HEK293 (cell line): Measurements from ENCODE around the gene KCNJ5.

Experiments
- CTCF ChIA-PET: fragments of 350-600 bp; formaldehyde crosslinking; extraction: SDS; loops from one replicate; lab custom pipeline; 2021; ENCODE audit warnings: antibody characterized with exemption; lab: Yijun Ruan, JAX
- POLR2A ChIA-PET: fragments of 300-600 bp; formaldehyde crosslinking; extraction: SDS; loops from one replicate; lab custom pipeline; 2020; ENCODE audit warnings: antibody characterized with exemption, inconsistent platforms; lab: Yijun Ruan, JAX
- H3K27ac ChIP-seq: fragments of 200-500 bp; sonication (Bioruptor generic); 2 replicates; pipeline ENCODE4 v1.5.1; 2014; ENCODE audit warnings: low read depth, low read length, control low read depth, inconsistent platforms; ENCODE audit errors: extremely low read depth
- H3K36me3 ChIP-seq, 2 experiments: fragments of 200-500 bp in 1 of 2; sonication (Bioruptor generic) in 1 of 2; 1 replicate in 1 of 2; 2 replicates in 1 of 2; pipeline ENCODE4 v1.5.1; 2014 to 2017; ENCODE audit warnings: inconsistent platforms in 2 of 2, low read length in 2 of 2; ENCODE audit not compliant: control insufficient read depth in 2 of 2, insufficient read depth in 1 of 2
- H3K4me1 ChIP-seq: fragments of 200-500 bp; sonication (Bioruptor generic); 2 replicates; pipeline ENCODE4 v1.5.1; 2014; ENCODE audit warnings: mild to moderate bottlenecking, low read length, inconsistent platforms; ENCODE audit not compliant: control insufficient read depth, insufficient read depth
- H3K4me3 ChIP-seq: 2 replicates; pipeline ENCODE4 v1.5.1; 2011; ENCODE audit warnings: low read depth, mild to moderate bottlenecking, control low read depth, low read length, moderate library complexity
- H3K9me3 ChIP-seq: fragments of 200-500 bp; sonication (Bioruptor generic); 2 replicates; pipeline ENCODE4 v1.5.1; 2014; ENCODE audit warnings: low read depth, low read length, inconsistent platforms; ENCODE audit not compliant: control insufficient read depth, insufficient read depth
- HOXC10 ChIP-seq: sonication (generic); formaldehyde crosslinking; IDR thresholded peaks from 2 replicates; pipeline ENCODE4 v1.8.1; 2023; ENCODE audit warnings: mild to moderate bottlenecking, missing genetic modification reagents
- KLF7 ChIP-seq: fragments of 450-650 bp; formaldehyde crosslinking; IDR thresholded peaks from 2 replicates; pipeline ENCODE4 v1.5.1; 2016; ENCODE audit warnings: missing biosample characterization, missing genetic modification characterization, borderline replicate concordance
- OVOL3 ChIP-seq: fragments of 450-650 bp; formaldehyde crosslinking; IDR thresholded peaks from 2 replicates; pipeline ENCODE4 v1.5.1; 2016; ENCODE audit warnings: missing biosample characterization, missing genetic modification characterization
- PRDM1 ChIP-seq: fragments of 450-650 bp; formaldehyde crosslinking; IDR thresholded peaks from 2 replicates; pipeline ENCODE4; 2016; ENCODE audit warnings: missing biosample characterization, missing genetic modification characterization
- SP2 ChIP-seq: fragments of 450-650 bp; formaldehyde crosslinking; IDR thresholded peaks from 2 replicates; pipeline ENCODE4 v1.5.1; 2016; ENCODE audit warnings: missing biosample characterization, missing genetic modification characterization
- SP7 ChIP-seq: fragments of 450-650 bp; formaldehyde crosslinking; IDR thresholded peaks from 2 replicates; pipeline ENCODE4 v1.5.1; 2016; ENCODE audit warnings: missing biosample characterization, missing genetic modification characterization
- WT1 ChIP-seq: fragments of 450-650 bp; formaldehyde crosslinking; IDR thresholded peaks from 2 replicates; pipeline ENCODE4 v1.5.1; 2016; ENCODE audit warnings: missing biosample characterization, missing genetic modification characterization
- ZBTB20 ChIP-seq: fragments of 450-650 bp; formaldehyde crosslinking; IDR thresholded peaks from 2 replicates; pipeline ENCODE4 v1.5.1; 2016; ENCODE audit warnings: missing biosample characterization, missing genetic modification characterization
- ZNF140 ChIP-seq: fragments of 450-650 bp; formaldehyde crosslinking; IDR thresholded peaks from 2 replicates; pipeline ENCODE4 v1.5.1; 2016; ENCODE audit warnings: missing biosample characterization, missing genetic modification characterization
- ZNF157 ChIP-seq: fragments of 450-650 bp; formaldehyde crosslinking; IDR thresholded peaks from 2 replicates; pipeline ENCODE4 v1.5.1; 2016; ENCODE audit warnings: missing biosample characterization, missing genetic modification characterization
- ZNF19 ChIP-seq: fragments of 450-650 bp; formaldehyde crosslinking; IDR thresholded peaks from 2 replicates; pipeline ENCODE4; 2016; ENCODE audit warnings: missing biosample characterization, missing genetic modification characterization, low read depth
- ZNF202 ChIP-seq: fragments of 450-650 bp; formaldehyde crosslinking; IDR thresholded peaks from 2 replicates; pipeline ENCODE4 v1.5.1; 2016; ENCODE audit warnings: missing biosample characterization, missing genetic modification characterization, borderline replicate concordance
- ZNF214 ChIP-seq: fragments of 450-650 bp; formaldehyde crosslinking; IDR thresholded peaks from 2 replicates; pipeline ENCODE4 v1.5.1; 2017; ENCODE audit warnings: missing biosample characterization, mild to moderate bottlenecking, missing genetic modification characterization, borderline replicate concordance
- ZNF335 ChIP-seq: fragments of 450-650 bp; formaldehyde crosslinking; conservative IDR thresholded peaks from 2 replicates; pipeline ENCODE4 v1.5.1; 2016; ENCODE audit warnings: missing biosample characterization, missing genetic modification characterization
- ZNF394 ChIP-seq: fragments of 450-650 bp; formaldehyde crosslinking; IDR thresholded peaks from 2 replicates; pipeline ENCODE4 v1.5.1; 2016; ENCODE audit warnings: missing biosample characterization, missing genetic modification characterization, mild to moderate bottlenecking, moderate library complexity, borderline replicate concordance
- ZNF423 ChIP-seq: fragments of 450-650 bp; formaldehyde crosslinking; IDR thresholded peaks from 2 replicates; pipeline ENCODE4 v1.5.1; 2016; ENCODE audit warnings: missing biosample characterization, missing genetic modification characterization
- ZNF433 ChIP-seq: fragments of 450-650 bp; formaldehyde crosslinking; IDR thresholded peaks from 2 replicates; pipeline ENCODE4 v1.5.1; 2016; ENCODE audit warnings: missing biosample characterization, missing genetic modification characterization, low read depth
- ZNF548 ChIP-seq: fragments of 450-650 bp; formaldehyde crosslinking; IDR thresholded peaks from 2 replicates; pipeline ENCODE4 v1.5.1; 2016; ENCODE audit warnings: missing biosample characterization, missing genetic modification characterization
- ZNF610 ChIP-seq: fragments of 450-650 bp; formaldehyde crosslinking; IDR thresholded peaks from 2 replicates; pipeline ENCODE4 v1.5.1; 2016; ENCODE audit warnings: missing biosample characterization, missing genetic modification characterization, borderline replicate concordance
- ZNF626 ChIP-seq: fragments of 450-650 bp; sonication (Bioruptor Pico); formaldehyde crosslinking; IDR thresholded peaks from 2 replicates; pipeline ENCODE4 v1.5.1; 2018; ENCODE audit warnings: missing biosample characterization, missing genetic modification characterization, inconsistent platforms
- ZNF629 ChIP-seq: fragments of 450-650 bp; formaldehyde crosslinking; IDR thresholded peaks from 2 replicates; pipeline ENCODE4 v1.5.1; 2017; ENCODE audit warnings: missing biosample characterization, missing genetic modification characterization
- ZNF701 ChIP-seq: fragments of 450-650 bp; formaldehyde crosslinking; IDR thresholded peaks from 2 replicates; pipeline ENCODE4 v1.5.1; 2016; ENCODE audit warnings: missing biosample characterization, missing genetic modification characterization
- TF ChIP-seq, protein P1 (sequence below): fragments of 450-650 bp; formaldehyde crosslinking; IDR thresholded peaks from 2 replicates; pipeline ENCODE4 v1.5.1; 2016; ENCODE audit warnings: missing biosample characterization, missing genetic modification characterization
- TF ChIP-seq, protein P2 (sequence below): fragments of 450-650 bp; formaldehyde crosslinking; IDR thresholded peaks from 2 replicates; pipeline ENCODE4 v1.5.1; 2016; ENCODE audit warnings: missing biosample characterization, missing genetic modification characterization
- TF ChIP-seq, protein P3 (sequence below): fragments of 450-650 bp; formaldehyde crosslinking; IDR thresholded peaks from 2 replicates; pipeline ENCODE4 v1.5.1; 2016; ENCODE audit warnings: missing biosample characterization, missing genetic modification characterization
- TF ChIP-seq, protein P4 (sequence below): fragments of 450-650 bp; formaldehyde crosslinking; IDR thresholded peaks from 2 replicates; pipeline ENCODE4 v1.5.1; 2017; ENCODE audit warnings: missing biosample characterization, missing genetic modification characterization
- TF ChIP-seq, protein P5 (sequence below): fragments of 450-650 bp; formaldehyde crosslinking; IDR thresholded peaks from 2 replicates; pipeline ENCODE4 v1.5.1; 2016; ENCODE audit warnings: missing biosample characterization, missing genetic modification characterization

KCNJ5 gene

DNA sequence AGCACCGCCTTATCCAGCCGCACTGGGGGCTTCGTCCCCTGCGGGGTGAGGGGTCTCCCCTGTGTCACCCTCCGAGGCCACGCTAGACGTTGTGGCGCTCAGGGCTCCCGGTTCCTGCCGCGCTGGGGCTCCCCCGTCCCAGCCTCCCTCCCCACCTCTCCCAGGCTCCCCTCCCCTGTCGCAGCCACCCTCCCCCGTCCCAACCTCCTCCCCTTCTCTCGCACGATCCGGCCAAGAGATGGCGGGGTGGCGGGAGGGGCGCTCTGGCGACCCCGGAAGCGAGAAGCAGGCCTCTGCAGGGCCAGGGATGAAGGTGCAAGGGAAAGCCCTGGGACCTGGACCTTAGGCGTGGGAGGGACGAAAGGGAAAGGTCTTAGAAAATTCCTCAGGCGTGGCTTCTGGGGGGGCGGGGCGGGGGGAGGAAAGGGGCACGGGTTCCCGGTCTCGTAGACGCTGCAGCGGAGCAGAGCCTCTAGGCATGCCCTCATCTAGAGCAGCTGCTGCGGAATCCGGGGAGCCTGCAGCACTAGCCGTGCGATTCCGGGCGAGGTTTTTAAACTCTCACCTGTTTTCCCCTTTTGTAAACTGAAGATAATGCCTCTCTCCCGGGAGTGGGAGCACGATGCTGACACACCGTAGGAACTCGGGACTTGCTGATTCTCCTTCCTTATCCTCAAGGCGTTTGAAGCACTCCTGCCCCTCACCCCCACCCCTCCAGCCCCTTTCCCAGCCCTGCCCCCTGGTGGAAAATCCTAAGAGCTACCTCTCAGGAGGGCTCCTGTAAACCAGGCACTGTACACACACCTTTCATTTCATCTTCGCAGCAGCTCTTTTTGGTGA, 14.4 kb downstream of the KCNJ5 start:
- CTCF ChIA-PET, result interaction anchor here (0.5 to 2.7 kb wide), 7 partner anchors 13 to 728 kb away, joined by 3 to 30 read pairs (median 9); partner anchors contain the start of gene KCNJ5
- 0 out of 2 replicates have a peak, but pooled peaks cover 3% of the 10 kb centered on the region for H3K4me1 ChIP-seq
- peak overlapping the region; percentile 75; the same call in 1 of the 2 replicates for H3K27ac ChIP-seq
- peaks cover 0 to 3% of the 10 kb centered on the region in 2 experiments; a peak in 1 of 3 replicates for H3K36me3 ChIP-seq
- POLR2A ChIA-PET, result interaction anchor here (0.6 to 0.7 kb wide), 6 partner anchors 11 to 1799 kb away, joined by 3 to 8 read pairs (median 4); no protein-coding TSS in a partner anchor
- peak overlapping the region; percentile 51 for H3K4me3 ChIP-seq
- no peaks in the 10 kb centered on the region for H3K9me3 ChIP-seq
- no peak for TF ChIP-seq ZNF610
- TF ChIP-seq, protein P1, sequence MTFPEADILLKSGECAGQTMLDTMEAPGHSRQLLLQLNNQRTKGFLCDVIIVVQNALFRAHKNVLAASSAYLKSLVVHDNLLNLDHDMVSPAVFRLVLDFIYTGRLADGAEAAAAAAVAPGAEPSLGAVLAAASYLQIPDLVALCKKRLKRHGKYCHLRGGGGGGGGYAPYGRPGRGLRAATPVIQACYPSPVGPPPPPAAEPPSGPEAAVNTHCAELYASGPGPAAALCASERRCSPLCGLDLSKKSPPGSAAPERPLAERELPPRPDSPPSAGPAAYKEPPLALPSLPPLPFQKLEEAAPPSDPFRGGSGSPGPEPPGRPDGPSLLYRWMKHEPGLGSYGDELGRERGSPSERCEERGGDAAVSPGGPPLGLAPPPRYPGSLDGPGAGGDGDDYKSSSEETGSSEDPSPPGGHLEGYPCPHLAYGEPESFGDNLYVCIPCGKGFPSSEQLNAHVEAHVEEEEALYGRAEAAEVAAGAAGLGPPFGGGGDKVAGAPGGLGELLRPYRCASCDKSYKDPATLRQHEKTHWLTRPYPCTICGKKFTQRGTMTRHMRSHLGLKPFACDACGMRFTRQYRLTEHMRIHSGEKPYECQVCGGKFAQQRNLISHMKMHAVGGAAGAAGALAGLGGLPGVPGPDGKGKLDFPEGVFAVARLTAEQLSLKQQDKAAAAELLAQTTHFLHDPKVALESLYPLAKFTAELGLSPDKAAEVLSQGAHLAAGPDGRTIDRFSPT (tag by site-specific recombination), result no peak
- TF ChIP-seq ZNF202 (tag by site-specific recombination), result no peak
- no peak for TF ChIP-seq ZNF626 (tag by site-specific recombination)
- 0 out of 2 replicates have a peak, but pooled peaks have one; percentile 16 for TF ChIP-seq WT1
- no peak for TF ChIP-seq ZNF214 (tag by site-specific recombination)
- TF ChIP-seq ZNF629, result no peak
- TF ChIP-seq, protein P2, sequence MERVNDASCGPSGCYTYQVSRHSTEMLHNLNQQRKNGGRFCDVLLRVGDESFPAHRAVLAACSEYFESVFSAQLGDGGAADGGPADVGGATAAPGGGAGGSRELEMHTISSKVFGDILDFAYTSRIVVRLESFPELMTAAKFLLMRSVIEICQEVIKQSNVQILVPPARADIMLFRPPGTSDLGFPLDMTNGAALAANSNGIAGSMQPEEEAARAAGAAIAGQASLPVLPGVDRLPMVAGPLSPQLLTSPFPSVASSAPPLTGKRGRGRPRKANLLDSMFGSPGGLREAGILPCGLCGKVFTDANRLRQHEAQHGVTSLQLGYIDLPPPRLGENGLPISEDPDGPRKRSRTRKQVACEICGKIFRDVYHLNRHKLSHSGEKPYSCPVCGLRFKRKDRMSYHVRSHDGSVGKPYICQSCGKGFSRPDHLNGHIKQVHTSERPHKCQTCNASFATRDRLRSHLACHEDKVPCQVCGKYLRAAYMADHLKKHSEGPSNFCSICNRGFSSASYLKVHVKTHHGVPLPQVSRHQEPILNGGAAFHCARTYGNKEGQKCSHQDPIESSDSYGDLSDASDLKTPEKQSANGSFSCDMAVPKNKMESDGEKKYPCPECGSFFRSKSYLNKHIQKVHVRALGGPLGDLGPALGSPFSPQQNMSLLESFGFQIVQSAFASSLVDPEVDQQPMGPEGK (tag by site-specific recombination), result peak; percentile 56
- no peak for TF ChIP-seq PRDM1 (tag by site-specific recombination)
- no peak for TF ChIP-seq ZNF433 (tag by site-specific recombination)
- TF ChIP-seq, protein P3, sequence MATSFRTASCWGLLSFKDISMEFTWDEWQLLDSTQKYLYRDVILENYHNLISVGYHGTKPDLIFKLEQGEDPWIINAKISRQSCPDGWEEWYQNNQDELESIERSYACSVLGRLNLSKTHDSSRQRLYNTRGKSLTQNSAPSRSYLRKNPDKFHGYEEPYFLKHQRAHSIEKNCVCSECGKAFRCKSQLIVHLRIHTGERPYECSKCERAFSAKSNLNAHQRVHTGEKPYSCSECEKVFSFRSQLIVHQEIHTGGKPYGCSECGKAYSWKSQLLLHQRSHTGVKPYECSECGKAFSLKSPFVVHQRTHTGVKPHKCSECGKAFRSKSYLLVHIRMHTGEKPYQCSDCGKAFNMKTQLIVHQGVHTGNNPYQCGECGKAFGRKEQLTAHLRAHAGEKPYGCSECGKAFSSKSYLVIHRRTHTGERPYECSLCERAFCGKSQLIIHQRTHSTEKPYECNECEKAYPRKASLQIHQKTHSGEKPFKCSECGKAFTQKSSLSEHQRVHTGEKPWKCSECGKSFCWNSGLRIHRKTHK (tag by site-specific recombination), result no peak
- no peak for TF ChIP-seq ZNF19 (tag by site-specific recombination)
- no peak for TF ChIP-seq ZNF394 (tag by site-specific recombination)
- TF ChIP-seq HOXC10 (CRISPR knock-in tag), result no peak
- TF ChIP-seq ZNF423, result 0 out of 2 replicates have a peak, but pooled peaks have one; percentile 4
- no peak for TF ChIP-seq OVOL3 (tag by site-specific recombination)
- peak; percentile 14; the same call in 1 of the 2 replicates for TF ChIP-seq KLF7 (tag by site-specific recombination)
- TF ChIP-seq SP2 (tag by site-specific recombination), result peak; percentile 23; the same call in 1 of the 2 replicates
- peak; percentile 54 for TF ChIP-seq ZNF335 (tag by site-specific recombination)
- no peak for TF ChIP-seq ZNF548
- TF ChIP-seq, protein P4, sequence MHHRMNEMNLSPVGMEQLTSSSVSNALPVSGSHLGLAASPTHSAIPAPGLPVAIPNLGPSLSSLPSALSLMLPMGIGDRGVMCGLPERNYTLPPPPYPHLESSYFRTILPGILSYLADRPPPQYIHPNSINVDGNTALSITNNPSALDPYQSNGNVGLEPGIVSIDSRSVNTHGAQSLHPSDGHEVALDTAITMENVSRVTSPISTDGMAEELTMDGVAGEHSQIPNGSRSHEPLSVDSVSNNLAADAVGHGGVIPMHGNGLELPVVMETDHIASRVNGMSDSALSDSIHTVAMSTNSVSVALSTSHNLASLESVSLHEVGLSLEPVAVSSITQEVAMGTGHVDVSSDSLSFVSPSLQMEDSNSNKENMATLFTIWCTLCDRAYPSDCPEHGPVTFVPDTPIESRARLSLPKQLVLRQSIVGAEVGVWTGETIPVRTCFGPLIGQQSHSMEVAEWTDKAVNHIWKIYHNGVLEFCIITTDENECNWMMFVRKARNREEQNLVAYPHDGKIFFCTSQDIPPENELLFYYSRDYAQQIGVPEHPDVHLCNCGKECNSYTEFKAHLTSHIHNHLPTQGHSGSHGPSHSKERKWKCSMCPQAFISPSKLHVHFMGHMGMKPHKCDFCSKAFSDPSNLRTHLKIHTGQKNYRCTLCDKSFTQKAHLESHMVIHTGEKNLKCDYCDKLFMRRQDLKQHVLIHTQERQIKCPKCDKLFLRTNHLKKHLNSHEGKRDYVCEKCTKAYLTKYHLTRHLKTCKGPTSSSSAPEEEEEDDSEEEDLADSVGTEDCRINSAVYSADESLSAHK (tag by site-specific recombination), result no peak
- TF ChIP-seq SP7, result no peak
- TF ChIP-seq ZNF140 (tag by site-specific recombination), result no peak
- TF ChIP-seq ZNF157 (tag by site-specific recombination), result no peak
- TF ChIP-seq ZNF701 (tag by site-specific recombination), result no peak
- TF ChIP-seq, protein P5, sequence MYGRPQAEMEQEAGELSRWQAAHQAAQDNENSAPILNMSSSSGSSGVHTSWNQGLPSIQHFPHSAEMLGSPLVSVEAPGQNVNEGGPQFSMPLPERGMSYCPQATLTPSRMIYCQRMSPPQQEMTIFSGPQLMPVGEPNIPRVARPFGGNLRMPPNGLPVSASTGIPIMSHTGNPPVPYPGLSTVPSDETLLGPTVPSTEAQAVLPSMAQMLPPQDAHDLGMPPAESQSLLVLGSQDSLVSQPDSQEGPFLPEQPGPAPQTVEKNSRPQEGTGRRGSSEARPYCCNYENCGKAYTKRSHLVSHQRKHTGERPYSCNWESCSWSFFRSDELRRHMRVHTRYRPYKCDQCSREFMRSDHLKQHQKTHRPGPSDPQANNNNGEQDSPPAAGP (tag by site-specific recombination), result no peak
- TF ChIP-seq ZBTB20 (tag by site-specific recombination), result 0 out of 2 replicates have a peak, but pooled peaks have one; percentile 20
